Type B pancreatic cell (in vitro differentiated cells): Measurements from ENCODE around the gene EML1. TPM values are rescaled to one million over a fixed set of nuclear protein-coding genes. Genes with fewer than 3 reads are reported as not detected.

Source experiments
- DNase-seq: peaks from one replicate; pipeline ENCODE4 v3.0.0; 2021; ENCODE audit warnings: mixed read lengths; ENCODE audit not compliant: unreplicated experiment; ENCODE audit errors: extremely low spot score
- H3K27ac Mint-ChIP-seq: 2 replicates; pipeline ENCODE4 v1.8.0; 2021; ENCODE audit warnings: mild to moderate bottlenecking, mixed read lengths
- H3K27me3 Mint-ChIP-seq: 2 replicates; pipeline ENCODE4 v1.8.0; 2021; ENCODE audit warnings: mixed read lengths
- H3K36me3 Mint-ChIP-seq: 2 replicates; pipeline ENCODE4 v1.8.0; 2021; ENCODE audit warnings: mixed read lengths
- H3K4me1 Mint-ChIP-seq: one replicate; pipeline ENCODE4 v1.8.0; 2021; ENCODE audit warnings: mixed read lengths; ENCODE audit not compliant: unreplicated experiment
- H3K4me3 Mint-ChIP-seq: 2 replicates; pipeline ENCODE4 v1.8.0; 2021; ENCODE audit warnings: mild to moderate bottlenecking, mixed read lengths
- H3K9me3 Mint-ChIP-seq: 2 replicates; pipeline ENCODE4 v1.8.0; 2021; ENCODE audit warnings: mixed read lengths
- CTCF ChIP-seq: fragments of 200-600 bp; sonication (generic); conservative IDR thresholded peaks from 2 replicates; pipeline ENCODE4 v1.5.0; 2021; ENCODE audit warnings: antibody characterized with exemption, mild to moderate bottlenecking
- total RNA-seq: library from RNA; stranded (reverse); gene quantifications from 2 replicates; pipeline ENCODE4 v1.2.1, GENCODE V29; 2021; ENCODE audit warnings: low replicate concordance

The EML1 gene
- total RNA-seq, 1 donor from 2014 or later: 45.7 TPM

DNA sequence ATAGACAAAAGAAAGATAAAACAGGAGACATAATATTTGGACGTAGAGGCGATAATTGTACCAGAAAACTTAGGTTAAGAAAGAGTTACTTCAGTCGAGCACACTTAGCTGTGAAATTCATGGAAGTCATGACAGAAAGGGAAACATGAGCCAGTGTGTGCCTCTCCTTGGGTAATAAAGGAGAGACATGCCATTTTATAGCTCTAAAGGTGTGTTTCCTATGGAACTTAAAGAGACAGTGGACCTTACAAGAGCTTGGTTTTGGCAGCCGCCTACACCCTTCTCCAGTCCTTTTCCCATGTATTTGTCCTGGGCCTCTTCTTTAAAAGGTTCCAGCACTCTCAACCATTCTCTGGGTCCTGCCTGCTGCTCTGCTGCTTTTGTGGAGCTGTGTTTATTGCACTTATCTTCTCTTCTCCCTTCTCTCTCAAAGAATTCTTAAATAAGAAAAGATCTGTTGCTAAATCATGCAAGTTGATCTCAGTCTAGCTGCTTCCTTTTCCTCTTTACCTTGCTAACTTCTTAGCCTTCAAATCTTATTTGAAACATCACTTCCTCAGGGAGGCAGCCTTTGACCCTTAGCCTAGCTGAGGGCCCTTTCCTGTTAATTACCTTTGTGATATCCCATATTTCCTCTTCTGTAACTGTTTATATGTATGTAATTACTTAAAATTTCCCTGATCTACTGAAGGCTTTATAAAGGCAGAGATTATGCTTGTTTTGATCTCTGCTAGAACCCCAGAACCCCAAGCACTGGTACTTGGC is 190.2 kb downstream of the EML1 start:
- Mint-ChIP-seq H3K27me3 (no peaks in the 10 kb centered on the region), H3K4me3 (no peak overlapping the region), H3K4me1 (peaks cover 23% of the 10 kb centered on the region), H3K9me3 (peaks cover 2% of the 10 kb centered on the region), H3K36me3 (peaks cover 14% of the 10 kb centered on the region), H3K27ac (no peak overlapping the region)
- no peak for DNase-seq
- no peak for TF ChIP-seq CTCF

DNA sequence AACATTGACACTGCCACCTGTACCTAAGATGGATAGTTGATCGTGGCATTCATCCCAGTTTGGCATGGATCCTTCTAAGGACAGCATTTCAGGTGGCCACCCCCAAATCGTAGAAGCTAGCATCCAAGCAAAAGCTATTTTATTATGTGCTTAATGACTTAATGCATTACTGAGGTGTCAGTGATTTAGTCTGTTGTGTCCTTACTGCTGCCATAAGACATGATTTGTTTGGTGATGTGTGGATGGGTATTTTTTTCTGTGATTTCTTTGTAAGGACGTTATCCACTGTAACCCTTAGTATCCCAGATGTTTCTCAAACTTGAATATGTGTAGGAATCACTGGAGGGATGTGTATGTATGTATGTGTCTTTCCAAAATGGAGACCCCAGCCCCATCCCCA is 190.8 kb downstream of the EML1 start:
- no peak overlapping the region for H3K4me3 Mint-ChIP-seq
- peaks cover 15% of the 10 kb centered on the region for H3K36me3 Mint-ChIP-seq
- H3K27ac Mint-ChIP-seq: no peak overlapping the region
- DNase-seq: no peak
- TF ChIP-seq CTCF: no peak
- peaks cover 23% of the 10 kb centered on the region for H3K4me1 Mint-ChIP-seq
- peaks cover 6% of the 10 kb centered on the region for H3K9me3 Mint-ChIP-seq
- no peaks in the 10 kb centered on the region for H3K27me3 Mint-ChIP-seq

- H3K4me1 Mint-ChIP-seq: peaks cover 16% of the 10 kb centered on the region
- TF ChIP-seq CTCF: no peak
- H3K4me3 Mint-ChIP-seq: no peak overlapping the region
- H3K27ac Mint-ChIP-seq: no peak overlapping the region
- peaks cover 18% of the 10 kb centered on the region for H3K36me3 Mint-ChIP-seq
- no peaks in the 10 kb centered on the region for H3K27me3 Mint-ChIP-seq
- peaks cover 6% of the 10 kb centered on the region for H3K9me3 Mint-ChIP-seq
- no peak for DNase-seq
Measured at GRCh38 chr14:99986396-99986795, 193.2 kb downstream of the EML1 start.

- peaks cover 25% of the 10 kb centered on the region for H3K36me3 Mint-ChIP-seq
- no peak overlapping the region for H3K27ac Mint-ChIP-seq
- no peak overlapping the region for H3K4me3 Mint-ChIP-seq
- no peak for DNase-seq
- TF ChIP-seq CTCF: no peak
- H3K9me3 Mint-ChIP-seq: peaks cover 6% of the 10 kb centered on the region
- no peaks in the 10 kb centered on the region for H3K4me1 Mint-ChIP-seq
- no peaks in the 10 kb centered on the region for H3K27me3 Mint-ChIP-seq
Measured at GRCh38 chr14:99989032-99989431, 195.8 kb downstream of the EML1 start.

- Mint-ChIP-seq H3K36me3 (peaks cover 21% of the 10 kb centered on the region), H3K9me3 (peaks cover 6% of the 10 kb centered on the region), H3K4me1 (no peaks in the 10 kb centered on the region), H3K27ac (no peak overlapping the region), H3K4me3 (no peak overlapping the region), H3K27me3 (no peaks in the 10 kb centered on the region)
- DNase-seq: no peak
- no peak for TF ChIP-seq CTCF
Measured at GRCh38 chr14:99990268-99991170, 197.3 kb downstream of the EML1 start.
